Measurements from ENCODE around the gene GRID1. TPM values are rescaled to one million over a fixed set of nuclear protein-coding genes. Genes with fewer than 3 reads are reported as not detected.

Gene GRID1
- total RNA-seq, 1 experiment from 2014 or later: 0.37 TPM

DNA sequence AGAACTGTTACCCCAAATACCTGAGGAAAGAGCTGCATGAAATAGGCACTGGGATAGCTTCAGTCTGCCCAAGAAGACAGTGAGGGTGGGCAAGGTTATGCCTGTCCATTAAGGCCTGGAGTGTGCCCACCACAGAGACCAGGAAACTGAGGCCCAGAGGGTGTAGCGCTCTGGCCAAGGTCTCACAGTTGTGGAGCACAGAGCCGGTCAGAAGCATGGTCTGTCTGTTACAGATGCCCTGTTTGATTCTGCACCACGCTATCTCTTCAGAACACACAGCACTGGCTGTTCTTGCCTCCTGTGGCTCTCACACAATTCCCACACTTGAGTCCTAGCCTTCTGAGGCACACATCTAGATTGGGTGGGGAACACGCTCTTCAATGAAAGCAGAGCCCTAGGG lies 261.4 kb downstream of the GRID1 start (continued):
- TF ChIP-seq, protein P1, sequence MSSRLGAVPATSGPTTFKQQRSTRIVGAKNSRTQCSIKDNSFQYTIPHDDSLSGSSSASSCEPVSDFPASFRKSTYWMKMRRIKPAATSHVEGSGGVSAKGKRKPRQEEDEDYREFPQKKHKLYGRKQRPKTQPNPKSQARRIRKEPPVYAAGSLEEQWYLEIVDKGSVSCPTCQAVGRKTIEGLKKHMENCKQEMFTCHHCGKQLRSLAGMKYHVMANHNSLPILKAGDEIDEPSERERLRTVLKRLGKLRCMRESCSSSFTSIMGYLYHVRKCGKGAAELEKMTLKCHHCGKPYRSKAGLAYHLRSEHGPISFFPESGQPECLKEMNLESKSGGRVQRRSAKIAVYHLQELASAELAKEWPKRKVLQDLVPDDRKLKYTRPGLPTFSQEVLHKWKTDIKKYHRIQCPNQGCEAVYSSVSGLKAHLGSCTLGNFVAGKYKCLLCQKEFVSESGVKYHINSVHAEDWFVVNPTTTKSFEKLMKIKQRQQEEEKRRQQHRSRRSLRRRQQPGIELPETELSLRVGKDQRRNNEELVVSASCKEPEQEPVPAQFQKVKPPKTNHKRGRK (CRISPR knock-in tag; IDR thresholded peaks at IDR 0.05; ENCODE audit: borderline replicate concordance): no peak
- TF ChIP-seq CTCF (IDR thresholded peaks at IDR 0.05) (no peak), E2F5 (CRISPR knock-in tag; IDR thresholded peaks at IDR 0.05) (no peak), GABPB1 (CRISPR knock-in tag; IDR thresholded peaks at IDR 0.05) (no peak), ZNF317 (CRISPR knock-in tag; IDR thresholded peaks at IDR 0.05; ENCODE audit: borderline replicate concordance, low read depth) (no peak), RORB (CRISPR knock-in tag; IDR thresholded peaks at IDR 0.05) (no peak), USF2 (CRISPR knock-in tag; IDR thresholded peaks at IDR 0.05) (no peak), GTF2I (CRISPR knock-in tag; conservative IDR thresholded peaks at IDR 0.05) (no peak)

- no peak overlapping the region for H3K27ac Mint-ChIP-seq
- 0 out of 2 replicates have a peak, but pooled peaks cover 4% of the 10 kb centered on the region for H3K9me3 Mint-ChIP-seq
- POLR2A ChIA-PET: no interaction called here
- H3K27me3 Mint-ChIP-seq (ENCODE audit: low read depth): no peaks in the 10 kb centered on the region
- no peak overlapping the region for H3K4me3 Mint-ChIP-seq
- H3K36me3 Mint-ChIP-seq: no peaks in the 10 kb centered on the region
- no peaks in the 10 kb centered on the region for H3K4me1 Mint-ChIP-seq
- ATAC-seq: no peak
- DNase-seq (ENCODE audit: low spot score): no peak
- CTCF ChIA-PET: interaction anchor here (0.9 to 1.5 kb wide), 4 partner anchors 34 to 318 kb away, joined by 3 to 5 read pairs (median 4); no protein-coding TSS in a partner anchor
- TF ChIP-seq, protein P2, sequence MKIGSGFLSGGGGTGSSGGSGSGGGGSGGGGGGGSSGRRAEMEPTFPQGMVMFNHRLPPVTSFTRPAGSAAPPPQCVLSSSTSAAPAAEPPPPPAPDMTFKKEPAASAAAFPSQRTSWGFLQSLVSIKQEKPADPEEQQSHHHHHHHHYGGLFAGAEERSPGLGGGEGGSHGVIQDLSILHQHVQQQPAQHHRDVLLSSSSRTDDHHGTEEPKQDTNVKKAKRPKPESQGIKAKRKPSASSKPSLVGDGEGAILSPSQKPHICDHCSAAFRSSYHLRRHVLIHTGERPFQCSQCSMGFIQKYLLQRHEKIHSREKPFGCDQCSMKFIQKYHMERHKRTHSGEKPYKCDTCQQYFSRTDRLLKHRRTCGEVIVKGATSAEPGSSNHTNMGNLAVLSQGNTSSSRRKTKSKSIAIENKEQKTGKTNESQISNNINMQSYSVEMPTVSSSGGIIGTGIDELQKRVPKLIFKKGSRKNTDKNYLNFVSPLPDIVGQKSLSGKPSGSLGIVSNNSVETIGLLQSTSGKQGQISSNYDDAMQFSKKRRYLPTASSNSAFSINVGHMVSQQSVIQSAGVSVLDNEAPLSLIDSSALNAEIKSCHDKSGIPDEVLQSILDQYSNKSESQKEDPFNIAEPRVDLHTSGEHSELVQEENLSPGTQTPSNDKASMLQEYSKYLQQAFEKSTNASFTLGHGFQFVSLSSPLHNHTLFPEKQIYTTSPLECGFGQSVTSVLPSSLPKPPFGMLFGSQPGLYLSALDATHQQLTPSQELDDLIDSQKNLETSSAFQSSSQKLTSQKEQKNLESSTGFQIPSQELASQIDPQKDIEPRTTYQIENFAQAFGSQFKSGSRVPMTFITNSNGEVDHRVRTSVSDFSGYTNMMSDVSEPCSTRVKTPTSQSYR (CRISPR knock-in tag; IDR thresholded peaks at IDR 0.05): no peak
- no peak for TF ChIP-seq ATF2 (CRISPR knock-in tag; IDR thresholded peaks at IDR 0.05; ENCODE audit: borderline replicate concordance, low read depth)
- TF ChIP-seq JAZF1 (CRISPR knock-in tag; IDR thresholded peaks at IDR 0.05): no peak
- TF ChIP-seq, protein P3, sequence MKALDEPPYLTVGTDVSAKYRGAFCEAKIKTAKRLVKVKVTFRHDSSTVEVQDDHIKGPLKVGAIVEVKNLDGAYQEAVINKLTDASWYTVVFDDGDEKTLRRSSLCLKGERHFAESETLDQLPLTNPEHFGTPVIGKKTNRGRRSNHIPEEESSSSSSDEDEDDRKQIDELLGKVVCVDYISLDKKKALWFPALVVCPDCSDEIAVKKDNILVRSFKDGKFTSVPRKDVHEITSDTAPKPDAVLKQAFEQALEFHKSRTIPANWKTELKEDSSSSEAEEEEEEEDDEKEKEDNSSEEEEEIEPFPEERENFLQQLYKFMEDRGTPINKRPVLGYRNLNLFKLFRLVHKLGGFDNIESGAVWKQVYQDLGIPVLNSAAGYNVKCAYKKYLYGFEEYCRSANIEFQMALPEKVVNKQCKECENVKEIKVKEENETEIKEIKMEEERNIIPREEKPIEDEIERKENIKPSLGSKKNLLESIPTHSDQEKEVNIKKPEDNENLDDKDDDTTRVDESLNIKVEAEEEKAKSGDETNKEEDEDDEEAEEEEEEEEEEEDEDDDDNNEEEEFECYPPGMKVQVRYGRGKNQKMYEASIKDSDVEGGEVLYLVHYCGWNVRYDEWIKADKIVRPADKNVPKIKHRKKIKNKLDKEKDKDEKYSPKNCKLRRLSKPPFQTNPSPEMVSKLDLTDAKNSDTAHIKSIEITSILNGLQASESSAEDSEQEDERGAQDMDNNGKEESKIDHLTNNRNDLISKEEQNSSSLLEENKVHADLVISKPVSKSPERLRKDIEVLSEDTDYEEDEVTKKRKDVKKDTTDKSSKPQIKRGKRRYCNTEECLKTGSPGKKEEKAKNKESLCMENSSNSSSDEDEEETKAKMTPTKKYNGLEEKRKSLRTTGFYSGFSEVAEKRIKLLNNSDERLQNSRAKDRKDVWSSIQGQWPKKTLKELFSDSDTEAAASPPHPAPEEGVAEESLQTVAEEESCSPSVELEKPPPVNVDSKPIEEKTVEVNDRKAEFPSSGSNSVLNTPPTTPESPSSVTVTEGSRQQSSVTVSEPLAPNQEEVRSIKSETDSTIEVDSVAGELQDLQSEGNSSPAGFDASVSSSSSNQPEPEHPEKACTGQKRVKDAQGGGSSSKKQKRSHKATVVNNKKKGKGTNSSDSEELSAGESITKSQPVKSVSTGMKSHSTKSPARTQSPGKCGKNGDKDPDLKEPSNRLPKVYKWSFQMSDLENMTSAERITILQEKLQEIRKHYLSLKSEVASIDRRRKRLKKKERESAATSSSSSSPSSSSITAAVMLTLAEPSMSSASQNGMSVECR (CRISPR knock-in tag; IDR thresholded peaks at IDR 0.05; ENCODE audit: borderline replicate concordance): no peak
- TF ChIP-seq, protein P4, sequence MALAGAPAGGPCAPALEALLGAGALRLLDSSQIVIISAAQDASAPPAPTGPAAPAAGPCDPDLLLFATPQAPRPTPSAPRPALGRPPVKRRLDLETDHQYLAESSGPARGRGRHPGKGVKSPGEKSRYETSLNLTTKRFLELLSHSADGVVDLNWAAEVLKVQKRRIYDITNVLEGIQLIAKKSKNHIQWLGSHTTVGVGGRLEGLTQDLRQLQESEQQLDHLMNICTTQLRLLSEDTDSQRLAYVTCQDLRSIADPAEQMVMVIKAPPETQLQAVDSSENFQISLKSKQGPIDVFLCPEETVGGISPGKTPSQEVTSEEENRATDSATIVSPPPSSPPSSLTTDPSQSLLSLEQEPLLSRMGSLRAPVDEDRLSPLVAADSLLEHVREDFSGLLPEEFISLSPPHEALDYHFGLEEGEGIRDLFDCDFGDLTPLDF (CRISPR knock-in tag; IDR thresholded peaks at IDR 0.05): no peak
- TF ChIP-seq ZNF423 (CRISPR knock-in tag; IDR thresholded peaks at IDR 0.05): no peak
- no peak for TF ChIP-seq USF2 (CRISPR knock-in tag; IDR thresholded peaks at IDR 0.05)
- TF ChIP-seq IRF2 (CRISPR knock-in tag; IDR thresholded peaks at IDR 0.05; ENCODE audit: borderline replicate concordance, low read depth): no peak
- no peak for TF ChIP-seq ZNF232 (CRISPR knock-in tag; IDR thresholded peaks at IDR 0.05)
- no peak for TF ChIP-seq RELA (CRISPR knock-in tag; IDR thresholded peaks at IDR 0.05; ENCODE audit: borderline replicate concordance)
- no peak for TF ChIP-seq RORB (CRISPR knock-in tag; IDR thresholded peaks at IDR 0.05)
Observed at GRCh38 chr10:86104611-86105145, 261.9 kb downstream of the GRID1 start.

All from WTC11 (cell line).